SJCRH30 (cell line): ENCODE results near the gene TP73. TPM values are rescaled to one million over a fixed set of nuclear protein-coding genes. Genes with fewer than 3 reads are reported as not detected.

Source experiments
- DNase-seq, 2 experiments: peaks; one replicate each; pipeline ENCODE4 v3.0.0-alpha.2; 2015 to 2020
- H3K27ac ChIP-seq: fragments of 250-450 bp; sonication (Bioruptor Pico); 2 replicates; pipeline ENCODE4 v1.5.1; 2020; ENCODE audit warnings: mild to moderate bottlenecking, moderate library complexity
- H3K27me3 ChIP-seq: fragments of 250-450 bp; sonication (Bioruptor Pico); 2 replicates; pipeline ENCODE4 v1.5.1; 2020; ENCODE audit warnings: mild to moderate bottlenecking, moderate library complexity
- H3K36me3 ChIP-seq: fragments of 250-450 bp; sonication (Bioruptor Pico); 2 replicates; pipeline ENCODE4 v1.5.1; 2020; ENCODE audit warnings: mild to moderate bottlenecking, moderate library complexity
- H3K4me1 ChIP-seq: fragments of 250-450 bp; sonication (Bioruptor Pico); 2 replicates; pipeline ENCODE4 v1.5.1; 2020; ENCODE audit warnings: mild to moderate bottlenecking, moderate library complexity
- H3K4me3 ChIP-seq: fragments of 250-450 bp; sonication (Bioruptor Pico); 2 replicates; pipeline ENCODE4 v1.5.1; 2020; ENCODE audit warnings: mild to moderate bottlenecking, moderate library complexity
- H3K9me3 ChIP-seq: fragments of 250-450 bp; sonication (Bioruptor Pico); replicated peaks from 2 replicates; pipeline ENCODE4 v1.5.1; 2020; ENCODE audit warnings: mild to moderate bottlenecking, moderate library complexity
- total RNA-seq: library from RNA; depleted of rRNA; stranded (reverse); fragments of >200 nt; shearing (Covaris generic); gene quantifications from 2 replicates; pipeline ENCODE4 v1.2.3, GENCODE V29; 2014

TP73 gene
- total RNA-seq, 1 experiment from 2014 or later, result 14.9 TPM

DNA sequence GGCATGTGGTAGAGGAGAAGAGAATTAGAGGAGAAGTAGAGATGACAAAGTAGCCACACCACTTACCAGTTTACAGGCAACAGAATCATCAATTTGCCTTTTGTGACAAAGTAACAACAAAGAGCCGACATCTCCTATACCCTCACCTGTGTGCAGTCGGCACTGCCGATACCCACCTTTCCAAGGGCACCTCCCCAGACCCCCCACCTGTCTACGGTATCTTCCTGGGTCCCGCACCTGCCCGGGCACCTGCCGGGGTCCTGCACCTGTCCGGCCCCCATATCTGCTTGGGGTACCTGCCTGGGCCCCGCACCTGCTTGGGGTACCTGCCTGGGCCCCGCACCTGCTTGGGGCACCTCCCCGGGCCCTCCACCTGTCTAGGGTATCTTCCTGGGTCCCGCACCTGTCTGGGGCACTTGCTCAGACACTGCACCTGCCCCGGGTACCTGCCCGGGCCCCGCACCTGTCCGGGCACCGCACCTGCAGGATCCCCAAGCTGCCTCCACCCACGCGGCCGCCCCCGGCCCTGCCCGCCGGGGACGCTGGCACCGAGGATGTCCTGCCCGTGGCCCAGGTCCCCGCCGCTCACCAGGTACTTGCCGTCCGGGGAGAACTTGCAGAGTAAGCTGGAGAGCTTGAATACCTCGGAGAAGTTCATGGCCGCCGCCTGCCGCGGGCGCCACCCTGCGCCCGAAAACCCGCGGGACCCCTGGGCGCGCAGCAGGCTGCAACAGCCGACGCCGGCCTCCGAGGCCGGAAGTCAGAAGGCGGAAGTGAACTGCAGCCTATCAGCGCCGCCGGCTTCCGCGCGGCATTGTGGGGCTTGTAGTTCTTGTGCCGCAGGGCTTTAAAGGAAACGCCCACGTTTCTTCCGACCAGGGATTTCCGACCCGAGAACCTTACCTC is 2.7 kb upstream of the TP73 start, which contains the start of gene WRAP73:
Gene WRAP73, minus strand, starts transcription at position 762 of the 906 bp plus-strand sequence. Its CDS starts 104 bp downstream, at position 658.
- Histone ChIP-seq H3K4me1 (peaks cover 9% of the 10 kb centered on the region; the same call in 1 of the 2 replicates), H3K27ac (0 out of 2 replicates have a peak within 1 kb of the TSS, but pooled peaks have one; percentile 9), H3K36me3 (peaks cover 13% of the 10 kb centered on the region), H3K9me3 (no peaks in the 10 kb centered on the region), H3K4me3 (peak within 1 kb of the TSS; percentile 71), H3K27me3 (no peaks in the 10 kb centered on the region)
- DNase-seq, result peak; percentile 93 to 97

DNA sequence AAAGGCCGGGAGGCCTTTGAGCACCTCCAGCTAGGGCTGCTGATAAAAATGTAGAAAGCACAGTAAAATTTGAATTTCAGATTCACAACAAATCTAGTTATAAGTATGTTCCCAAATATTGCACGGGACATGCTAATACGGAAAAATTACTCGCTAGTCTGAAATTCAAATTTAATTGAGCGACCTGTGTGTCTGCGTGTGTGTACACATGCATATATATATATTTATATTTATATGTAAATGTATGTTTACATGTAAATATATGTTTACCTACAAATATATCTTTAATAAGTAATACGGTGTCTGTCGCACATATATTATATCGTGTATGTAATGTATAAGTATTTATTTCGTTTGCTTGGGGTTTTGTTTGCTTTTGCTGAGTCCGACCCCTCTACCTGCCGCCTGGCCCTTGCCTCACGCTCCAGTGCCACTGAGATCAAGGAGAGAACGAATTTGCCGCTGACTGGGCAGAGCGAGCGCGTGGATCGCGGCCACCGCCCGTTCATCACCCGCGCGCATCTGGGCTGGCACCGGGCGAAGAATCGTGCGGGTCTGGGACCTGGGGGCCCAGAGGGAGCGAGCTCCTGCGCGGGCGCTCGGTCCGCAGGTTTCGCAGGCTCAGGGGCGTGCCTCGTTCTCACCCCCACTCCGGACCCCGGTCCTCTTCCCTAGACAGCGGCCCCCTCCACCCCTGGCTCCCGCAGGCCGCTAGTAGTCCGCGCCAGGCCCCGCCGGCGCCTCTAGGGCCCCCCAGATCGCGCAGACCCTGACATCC is 1.9 kb upstream of the TP73 start:
- H3K4me1 ChIP-seq, result peaks cover 9% of the 10 kb centered on the region; the same call in 1 of the 2 replicates
- DNase-seq, result no peak
- no peak overlapping the region for H3K27ac ChIP-seq
- H3K4me3 ChIP-seq, result peak overlapping the region; percentile 71
- peaks cover 8% of the 10 kb centered on the region for H3K36me3 ChIP-seq
- no peaks in the 10 kb centered on the region for H3K27me3 ChIP-seq
- no peaks in the 10 kb centered on the region for H3K9me3 ChIP-seq

DNA sequence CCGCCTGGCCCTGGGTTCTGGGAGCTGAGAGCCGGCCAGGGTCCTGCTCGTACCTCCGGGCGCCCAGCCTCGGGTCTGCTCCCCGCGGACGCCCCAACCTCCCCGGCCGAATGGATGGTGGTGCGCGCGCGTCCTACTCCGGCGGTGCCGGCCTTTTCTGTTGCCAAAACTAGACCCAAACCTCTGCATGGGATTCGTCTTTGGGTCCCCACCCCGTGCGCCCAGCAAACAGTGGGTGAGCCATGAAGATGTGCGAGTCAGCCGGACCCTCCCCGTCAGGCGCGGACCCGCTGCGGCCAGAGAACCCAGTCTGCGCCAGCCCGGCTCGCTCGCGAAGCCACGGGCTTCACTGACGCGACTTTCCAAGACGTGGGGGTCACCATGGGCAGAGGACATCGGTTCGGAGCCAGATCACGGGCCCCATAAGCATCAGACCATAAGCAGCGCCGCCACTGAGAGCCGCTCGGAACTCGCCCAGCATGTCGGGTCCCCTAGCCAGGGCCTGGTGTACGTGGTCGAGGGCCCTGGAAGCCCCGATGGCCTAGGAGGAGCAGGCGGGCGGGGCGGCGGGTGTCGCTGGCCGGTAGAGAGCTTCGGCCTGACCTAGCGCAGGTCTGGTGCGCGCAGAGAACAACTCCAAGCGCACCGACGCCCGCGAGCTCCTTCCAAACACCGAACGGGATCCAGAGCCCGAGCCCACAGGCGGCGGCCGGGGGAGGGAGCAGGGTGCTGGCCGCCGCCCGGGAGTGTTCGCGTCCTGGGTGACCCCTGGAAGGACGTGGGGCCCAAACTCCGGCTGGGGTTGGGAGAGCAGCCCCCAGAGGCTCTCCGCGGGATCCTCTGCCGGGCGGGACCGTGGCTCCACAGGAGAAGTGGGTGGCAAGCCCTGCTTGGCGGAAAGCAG is 1.0 kb upstream of the TP73 start:
- peaks cover 9% of the 10 kb centered on the region; the same call in 1 of the 2 replicates for H3K4me1 ChIP-seq
- no peaks in the 10 kb centered on the region for H3K27me3 ChIP-seq
- H3K36me3 ChIP-seq, result peaks cover under 1% of the 10 kb centered on the region
- H3K9me3 ChIP-seq, result no peaks in the 10 kb centered on the region
- DNase-seq, result no peak
- peak overlapping the region; percentile 25; the same call in 1 of the 2 replicates for H3K27ac ChIP-seq
- H3K4me3 ChIP-seq, result peak overlapping the region; percentile 69

DNA sequence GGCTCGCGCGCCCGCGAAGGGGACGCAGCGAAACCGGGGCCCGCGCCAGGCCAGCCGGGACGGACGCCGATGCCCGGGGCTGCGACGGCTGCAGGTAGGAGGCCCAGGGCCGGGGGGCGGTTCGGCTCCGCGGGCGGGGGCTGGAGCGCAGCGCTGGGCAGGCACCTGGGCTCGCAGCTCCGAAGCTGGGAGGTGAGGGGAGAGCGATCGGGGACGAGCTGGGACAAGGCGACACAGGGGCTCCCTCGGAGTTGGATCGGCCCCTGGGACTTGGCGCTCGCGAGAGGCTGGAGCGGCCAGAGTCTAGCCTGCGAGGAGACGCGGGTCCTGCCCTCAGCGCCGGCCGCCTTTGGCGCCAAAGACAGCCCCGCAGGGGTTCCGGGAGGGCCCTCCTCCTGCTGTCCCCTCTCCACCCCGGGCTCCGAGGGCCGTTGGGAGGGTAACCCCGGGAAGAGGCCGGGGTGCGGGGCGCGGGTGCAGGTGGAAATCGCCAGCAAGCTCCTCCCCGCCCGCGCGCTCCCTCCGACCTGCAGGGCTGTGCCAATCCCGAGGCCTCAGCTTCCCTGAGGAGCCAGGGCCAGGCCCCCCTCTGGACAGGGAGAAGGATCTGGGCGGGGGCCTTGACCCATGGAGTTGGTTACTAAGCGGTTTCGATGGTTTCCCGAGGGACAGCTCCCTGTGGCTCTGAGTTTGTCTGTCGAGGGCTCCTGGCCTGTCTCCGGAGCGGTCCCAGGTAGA is 401 bp downstream of the TP73 start:
- DNase-seq, result peak; percentile 59 to 60
- no peaks in the 10 kb centered on the region for H3K9me3 ChIP-seq
- peak overlapping the region; percentile 15; the same call in 1 of the 2 replicates for H3K27ac ChIP-seq
- no peaks in the 10 kb centered on the region for H3K36me3 ChIP-seq
- peak overlapping the region; percentile 69 for H3K4me3 ChIP-seq
- no peaks in the 10 kb centered on the region for H3K27me3 ChIP-seq
- peaks cover 14% of the 10 kb centered on the region; the same call in 1 of the 2 replicates for H3K4me1 ChIP-seq

DNA sequence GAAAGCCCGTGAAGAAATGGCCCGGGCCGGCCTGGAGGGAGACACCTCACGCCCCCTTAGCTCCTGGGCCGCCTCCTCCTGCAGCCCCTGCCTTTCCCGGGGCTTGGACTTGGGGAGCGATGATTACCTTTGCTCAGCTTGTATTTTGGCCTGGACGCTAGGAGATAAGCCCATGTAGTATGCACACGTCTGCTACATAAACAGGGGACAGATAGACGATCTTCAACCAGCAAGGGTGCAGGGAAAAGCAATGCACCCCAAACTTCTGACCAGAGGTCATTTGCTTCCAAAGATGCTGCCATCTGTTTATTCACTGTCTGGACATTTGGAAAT is 936 bp downstream of the TP73 start:
- H3K27ac ChIP-seq, result no peak overlapping the region
- H3K36me3 ChIP-seq, result no peaks in the 10 kb centered on the region
- no peaks in the 10 kb centered on the region for H3K27me3 ChIP-seq
- H3K4me1 ChIP-seq, result peaks cover 14% of the 10 kb centered on the region; the same call in 1 of the 2 replicates
- H3K9me3 ChIP-seq, result no peaks in the 10 kb centered on the region
- peak overlapping the region; percentile 69 for H3K4me3 ChIP-seq
- no peak for DNase-seq

DNA sequence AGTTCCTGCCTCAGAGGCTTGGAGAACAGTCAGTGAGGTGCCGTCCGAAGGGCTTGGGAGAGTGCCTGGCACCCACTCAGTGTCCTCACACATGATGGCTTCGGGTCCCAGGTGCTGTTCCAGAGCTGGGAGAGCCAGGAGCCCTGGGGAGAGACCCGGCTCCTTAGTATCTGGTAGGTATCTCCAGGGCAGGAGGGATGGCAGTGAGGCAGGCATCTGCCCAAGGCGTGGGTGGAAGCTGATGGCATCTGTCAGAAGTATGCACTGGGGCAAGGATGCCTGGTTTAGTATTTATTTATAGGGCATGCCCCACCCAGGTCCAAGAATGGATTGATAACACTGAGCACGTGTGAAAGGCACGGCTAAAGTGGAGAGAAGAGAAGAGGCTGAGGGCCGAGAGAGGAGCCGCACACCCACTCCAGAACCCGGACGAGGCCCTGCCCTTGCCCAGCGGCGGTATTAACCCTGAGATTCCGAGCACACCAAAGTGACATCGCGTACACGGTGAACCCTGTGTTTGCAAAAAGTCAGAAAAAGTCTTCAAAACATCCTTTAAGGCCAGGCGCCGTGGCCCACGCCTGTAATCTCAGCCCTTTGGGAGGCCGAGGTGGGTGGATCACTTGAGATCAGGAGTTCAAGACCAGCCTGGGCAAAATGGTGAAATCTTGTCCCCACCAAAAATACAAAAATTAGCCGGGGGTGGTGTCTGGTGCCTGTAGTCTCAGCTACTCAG is 2.4 kb downstream of the TP73 start:
- Histone ChIP-seq H3K9me3 (no peaks in the 10 kb centered on the region), H3K27ac (no peak overlapping the region), H3K4me1 (peaks cover 9% of the 10 kb centered on the region; the same call in 1 of the 2 replicates), H3K27me3 (no peaks in the 10 kb centered on the region), H3K36me3 (no peaks in the 10 kb centered on the region), H3K4me3 (no peak overlapping the region)
- DNase-seq, result no peak

DNA sequence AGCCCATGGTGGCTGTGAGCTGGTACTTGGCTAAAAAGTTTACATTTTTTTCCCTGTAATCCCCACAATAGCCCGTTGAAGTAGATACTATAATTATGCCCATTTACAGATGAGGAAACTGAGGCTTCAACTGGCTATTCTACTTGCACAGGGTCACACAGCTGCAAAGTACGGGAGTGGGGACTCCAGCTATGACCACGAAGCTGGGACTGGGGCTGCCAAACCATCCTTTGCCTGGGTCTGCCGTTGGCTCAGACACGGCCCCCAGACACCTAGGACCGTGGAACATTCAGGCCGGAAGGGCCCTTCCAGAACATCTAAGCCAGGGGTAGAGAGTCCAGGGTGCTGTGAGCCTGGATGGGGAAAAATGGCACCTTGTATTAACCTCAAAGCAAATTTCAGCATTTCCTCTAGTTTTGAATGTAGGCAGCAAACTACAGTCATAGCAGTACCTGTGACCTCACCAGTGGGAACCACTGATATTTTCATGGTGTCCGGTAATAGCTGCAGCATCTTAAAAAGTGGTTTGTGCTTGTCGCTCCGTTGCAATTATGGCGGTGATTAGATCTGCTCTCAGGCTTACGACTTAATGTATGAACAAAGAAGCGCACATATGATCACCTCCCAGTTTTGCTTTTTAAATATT is 4.3 kb downstream of the TP73 start:
- no peak overlapping the region for H3K4me3 ChIP-seq
- H3K36me3 ChIP-seq, result no peaks in the 10 kb centered on the region
- no peaks in the 10 kb centered on the region for H3K27me3 ChIP-seq
- H3K27ac ChIP-seq, result no peak overlapping the region
- peaks cover 13% of the 10 kb centered on the region; the same call in 1 of the 2 replicates for H3K4me1 ChIP-seq
- H3K9me3 ChIP-seq, result no peaks in the 10 kb centered on the region
- no peak for DNase-seq

DNA sequence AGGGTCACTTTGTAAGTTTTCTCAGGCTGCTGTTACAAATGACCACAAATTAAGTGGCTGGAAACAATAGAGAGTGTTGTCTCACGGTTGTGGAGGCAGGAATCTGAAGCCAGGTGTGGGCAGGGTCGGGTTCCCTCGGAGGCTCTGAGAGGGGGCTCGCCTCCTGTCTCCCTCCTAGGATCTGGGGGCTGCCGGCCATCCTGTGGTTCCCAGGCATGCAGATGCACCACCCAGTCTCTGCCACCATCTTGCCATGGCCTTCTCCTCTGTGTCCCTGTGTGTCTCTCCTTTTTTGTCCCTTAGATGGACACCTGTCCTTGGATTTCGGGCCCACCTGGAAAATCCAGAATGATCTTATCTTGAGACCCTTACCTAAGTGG is 4.8 kb downstream of the TP73 start:
- H3K36me3 ChIP-seq, result no peaks in the 10 kb centered on the region
- DNase-seq, result no peak
- H3K27ac ChIP-seq, result no peak overlapping the region
- no peak overlapping the region for H3K4me3 ChIP-seq
- H3K4me1 ChIP-seq, result peaks cover 13% of the 10 kb centered on the region; the same call in 1 of the 2 replicates
- no peaks in the 10 kb centered on the region for H3K9me3 ChIP-seq
- H3K27me3 ChIP-seq, result no peaks in the 10 kb centered on the region

DNA sequence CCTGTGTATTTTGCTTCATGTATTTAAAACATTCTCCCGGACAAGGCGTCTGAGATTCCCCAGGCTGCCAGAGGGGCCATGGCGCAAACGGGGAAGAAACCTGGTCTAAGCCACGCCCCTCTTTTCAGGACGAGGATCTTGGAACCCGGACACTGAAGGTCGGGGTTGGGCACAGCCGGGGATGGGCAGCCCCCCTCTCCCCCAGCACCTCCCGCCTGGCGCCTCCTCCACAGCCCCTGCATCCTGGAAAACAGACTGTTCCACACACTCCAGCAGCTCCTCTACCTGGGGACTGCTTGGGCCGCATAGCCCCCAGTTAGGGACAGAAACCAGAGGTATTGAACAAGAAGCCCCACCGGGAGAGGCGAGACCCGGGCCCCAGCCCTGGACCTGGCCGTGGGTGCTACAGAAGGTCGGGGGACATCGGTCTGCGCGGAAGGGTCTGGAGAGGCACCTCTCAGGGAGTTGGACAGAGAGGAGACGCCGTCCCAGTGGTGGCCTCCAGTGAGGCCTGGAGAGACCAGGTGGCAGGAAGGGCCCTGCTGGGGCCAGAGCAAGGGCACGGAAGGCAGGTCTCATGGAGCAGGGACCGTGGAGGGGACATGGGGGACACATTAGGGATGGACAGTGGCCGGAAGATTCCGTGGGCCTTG is 5.4 kb downstream of the TP73 start:
- no peak for DNase-seq
- Histone ChIP-seq H3K27me3 (no peaks in the 10 kb centered on the region), H3K4me1 (peaks cover 13% of the 10 kb centered on the region; the same call in 1 of the 2 replicates), H3K4me3 (no peak overlapping the region), H3K36me3 (no peaks in the 10 kb centered on the region), H3K9me3 (no peaks in the 10 kb centered on the region), H3K27ac (no peak overlapping the region)

DNA sequence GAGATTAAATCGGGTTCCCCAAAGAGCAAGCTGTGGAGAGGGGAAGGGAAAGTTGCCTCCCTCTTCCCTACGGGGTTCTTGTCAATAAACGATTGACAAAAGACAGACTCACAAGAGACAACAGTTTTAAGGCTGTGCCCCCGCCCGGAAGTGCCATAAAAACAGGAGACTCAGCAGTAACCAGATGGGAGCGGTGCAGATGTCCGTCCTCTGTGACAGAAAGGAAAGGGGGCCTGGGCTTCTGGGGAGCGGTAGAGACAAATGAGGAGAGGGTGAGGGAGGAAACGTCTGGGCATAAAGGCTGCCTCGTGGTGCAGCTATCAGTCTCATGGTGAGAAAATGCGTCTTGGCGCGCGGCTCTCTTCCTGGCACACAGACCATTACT is 5.9 kb downstream of the TP73 start:
- H3K4me3 ChIP-seq, result no peak overlapping the region
- no peaks in the 10 kb centered on the region for H3K36me3 ChIP-seq
- DNase-seq, result no peak
- no peak overlapping the region for H3K27ac ChIP-seq
- H3K27me3 ChIP-seq, result no peaks in the 10 kb centered on the region
- H3K4me1 ChIP-seq, result peaks cover 13% of the 10 kb centered on the region; the same call in 1 of the 2 replicates
- no peaks in the 10 kb centered on the region for H3K9me3 ChIP-seq

DNA sequence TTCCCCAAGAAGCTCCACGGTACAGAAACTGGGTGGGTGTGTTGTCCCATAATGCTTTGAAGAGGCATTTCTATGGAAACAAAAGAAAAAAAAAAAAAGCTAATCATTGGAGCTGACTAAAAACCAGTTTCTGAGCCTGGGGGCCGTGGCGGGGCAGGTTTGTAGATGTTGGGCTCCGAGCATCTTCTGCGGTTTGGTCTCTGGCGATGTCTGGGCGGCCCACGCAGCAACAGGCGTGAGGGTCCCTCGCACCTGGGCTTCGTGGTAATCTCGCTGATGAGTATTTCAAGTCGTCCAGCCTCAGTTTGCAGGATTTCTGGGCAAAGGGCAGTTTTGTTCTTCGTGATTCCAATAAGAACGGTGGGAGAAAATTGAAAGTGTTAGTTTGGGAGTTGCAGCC is 6.8 kb downstream of the TP73 start:
- Histone ChIP-seq H3K4me3 (no peak overlapping the region), H3K27ac (no peak overlapping the region), H3K4me1 (peaks cover 9% of the 10 kb centered on the region; the same call in 1 of the 2 replicates), H3K36me3 (no peaks in the 10 kb centered on the region), H3K27me3 (no peaks in the 10 kb centered on the region), H3K9me3 (no peaks in the 10 kb centered on the region)
- DNase-seq, result no peak

DNA sequence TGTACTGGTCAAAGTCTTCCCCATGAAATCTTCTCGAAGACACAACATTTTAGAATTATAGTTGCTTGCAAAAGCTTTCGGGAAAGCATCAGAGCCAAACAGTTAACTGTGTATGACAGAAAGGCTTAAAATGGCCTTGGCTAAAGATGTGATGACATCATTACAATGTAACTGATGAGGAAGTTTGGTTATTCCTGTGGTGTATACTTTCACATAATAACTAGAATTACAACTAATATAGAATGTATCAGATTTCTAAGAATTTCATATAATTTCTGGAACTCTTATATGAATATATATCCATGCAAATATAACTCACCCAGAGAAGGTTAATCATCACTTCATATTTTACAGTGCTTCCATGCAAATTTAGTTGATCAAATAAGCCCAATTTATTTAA is 8.4 kb downstream of the TP73 start:
- H3K9me3 ChIP-seq, result no peaks in the 10 kb centered on the region
- H3K27me3 ChIP-seq, result no peaks in the 10 kb centered on the region
- H3K36me3 ChIP-seq, result no peaks in the 10 kb centered on the region
- DNase-seq, result no peak
- peaks cover 9% of the 10 kb centered on the region; the same call in 1 of the 2 replicates for H3K4me1 ChIP-seq
- H3K27ac ChIP-seq, result no peak overlapping the region
- no peak overlapping the region for H3K4me3 ChIP-seq
